ENCODE data around the gene FBXO46.

The FBXO46 gene

GRCh38 chr19:45772130-45772840, 41.6 kb upstream of the FBXO46 start:
- no peak for TF ChIP-seq SIN3A (IDR thresholded peaks at IDR 0.05; ENCODE audit: borderline replicate concordance, insufficient read depth, low read length)
- no peak for TF ChIP-seq TAF1 (IDR thresholded peaks at IDR 0.05; ENCODE audit: borderline replicate concordance, insufficient read depth, low read length)
- no peak for TF ChIP-seq POLR2AphosphoS5 (IDR thresholded peaks at IDR 0.05; ENCODE audit: low read depth, low read length)
- no peak for TF ChIP-seq REST (IDR thresholded peaks at IDR 0.05; ENCODE audit: insufficient read depth in 1 of 2, low read depth in 2 of 2, low read length in 2 of 2)
- TF ChIP-seq FOXP2 (optimal IDR thresholded peaks at IDR 0.05; ENCODE audit: borderline replicate concordance, extremely low read depth, extremely low read length, insufficient read depth) = no peak

- TF ChIP-seq POLR2AphosphoS5 (IDR thresholded peaks at IDR 0.05; ENCODE audit: low read depth, low read length) = no peak; the same call in 1 of the 2 replicates
- no peak for TF ChIP-seq REST (IDR thresholded peaks at IDR 0.05; ENCODE audit: insufficient read depth in 1 of 2, low read depth in 2 of 2, low read length in 2 of 2)
- no peak for TF ChIP-seq TAF1 (IDR thresholded peaks at IDR 0.05; ENCODE audit: borderline replicate concordance, insufficient read depth, low read length)
- TF ChIP-seq SIN3A (IDR thresholded peaks at IDR 0.05; ENCODE audit: borderline replicate concordance, insufficient read depth, low read length) = no peak
- TF ChIP-seq FOXP2 (optimal IDR thresholded peaks at IDR 0.05; ENCODE audit: borderline replicate concordance, extremely low read depth, extremely low read length, insufficient read depth) = no peak
Observed at GRCh38 chr19:45771311-45771933, 40.7 kb upstream of the FBXO46 start.

GRCh38 chr19:45770192-45771101, 39.8 kb upstream of the FBXO46 start:
- TF ChIP-seq FOXP2 (optimal IDR thresholded peaks at IDR 0.05; ENCODE audit: borderline replicate concordance, extremely low read depth, extremely low read length, insufficient read depth) (no peak), POLR2AphosphoS5 (IDR thresholded peaks at IDR 0.05; ENCODE audit: low read depth, low read length) (peak; percentile 93), TAF1 (IDR thresholded peaks at IDR 0.05; ENCODE audit: borderline replicate concordance, insufficient read depth, low read length) (no peak), REST (IDR thresholded peaks at IDR 0.05; ENCODE audit: insufficient read depth in 1 of 2, low read depth in 2 of 2, low read length in 2 of 2) (no peak), SIN3A (IDR thresholded peaks at IDR 0.05; ENCODE audit: borderline replicate concordance, insufficient read depth, low read length) (0 out of 2 replicates have a peak, but pooled peaks have one; percentile 12)

GRCh38 chr19:45769821-45770191, 39.1 kb upstream of the FBXO46 start:
- TF ChIP-seq FOXP2 (optimal IDR thresholded peaks at IDR 0.05; ENCODE audit: borderline replicate concordance, extremely low read depth, extremely low read length, insufficient read depth) (no peak), SIN3A (IDR thresholded peaks at IDR 0.05; ENCODE audit: borderline replicate concordance, insufficient read depth, low read length) (no peak), REST (IDR thresholded peaks at IDR 0.05; ENCODE audit: insufficient read depth in 1 of 2, low read depth in 2 of 2, low read length in 2 of 2) (no peak), POLR2AphosphoS5 (IDR thresholded peaks at IDR 0.05; ENCODE audit: low read depth, low read length) (no peak), TAF1 (IDR thresholded peaks at IDR 0.05; ENCODE audit: borderline replicate concordance, insufficient read depth, low read length) (no peak)
